Measurements from ENCODE around the gene OSGEP.

The OSGEP gene

DNA sequence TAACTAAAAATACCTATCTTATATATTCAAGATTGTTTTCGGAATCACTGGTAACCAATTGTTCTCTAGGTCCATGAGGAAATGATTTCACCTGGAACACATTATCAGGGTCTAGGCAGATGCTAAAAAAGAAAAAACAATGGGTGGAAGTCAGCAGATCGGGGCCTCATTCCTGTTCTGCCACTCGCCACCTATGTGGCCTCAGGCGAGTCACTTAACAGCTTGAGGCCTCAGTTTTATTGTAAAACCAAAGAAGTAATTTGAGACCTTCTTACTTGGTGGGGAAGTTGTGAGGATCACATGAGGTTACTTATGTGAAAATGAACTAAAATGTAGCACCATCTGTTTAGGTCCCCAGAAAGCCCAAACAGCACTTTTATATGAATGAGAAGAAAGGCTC is 44.5 kb upstream of the OSGEP start:
- TF ChIP-seq, protein P1, sequence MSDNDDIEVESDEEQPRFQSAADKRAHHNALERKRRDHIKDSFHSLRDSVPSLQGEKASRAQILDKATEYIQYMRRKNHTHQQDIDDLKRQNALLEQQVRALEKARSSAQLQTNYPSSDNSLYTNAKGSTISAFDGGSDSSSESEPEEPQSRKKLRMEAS (IDR thresholded peaks at IDR 0.05) = peak; percentile 17; the same call in 1 of the 2 replicates
- TF ChIP-seq TCF12 (IDR thresholded peaks at IDR 0.05; ENCODE audit: low read depth) = peak; percentile 56; the same call in 1 of the 2 replicates
- TF ChIP-seq, protein P2, sequence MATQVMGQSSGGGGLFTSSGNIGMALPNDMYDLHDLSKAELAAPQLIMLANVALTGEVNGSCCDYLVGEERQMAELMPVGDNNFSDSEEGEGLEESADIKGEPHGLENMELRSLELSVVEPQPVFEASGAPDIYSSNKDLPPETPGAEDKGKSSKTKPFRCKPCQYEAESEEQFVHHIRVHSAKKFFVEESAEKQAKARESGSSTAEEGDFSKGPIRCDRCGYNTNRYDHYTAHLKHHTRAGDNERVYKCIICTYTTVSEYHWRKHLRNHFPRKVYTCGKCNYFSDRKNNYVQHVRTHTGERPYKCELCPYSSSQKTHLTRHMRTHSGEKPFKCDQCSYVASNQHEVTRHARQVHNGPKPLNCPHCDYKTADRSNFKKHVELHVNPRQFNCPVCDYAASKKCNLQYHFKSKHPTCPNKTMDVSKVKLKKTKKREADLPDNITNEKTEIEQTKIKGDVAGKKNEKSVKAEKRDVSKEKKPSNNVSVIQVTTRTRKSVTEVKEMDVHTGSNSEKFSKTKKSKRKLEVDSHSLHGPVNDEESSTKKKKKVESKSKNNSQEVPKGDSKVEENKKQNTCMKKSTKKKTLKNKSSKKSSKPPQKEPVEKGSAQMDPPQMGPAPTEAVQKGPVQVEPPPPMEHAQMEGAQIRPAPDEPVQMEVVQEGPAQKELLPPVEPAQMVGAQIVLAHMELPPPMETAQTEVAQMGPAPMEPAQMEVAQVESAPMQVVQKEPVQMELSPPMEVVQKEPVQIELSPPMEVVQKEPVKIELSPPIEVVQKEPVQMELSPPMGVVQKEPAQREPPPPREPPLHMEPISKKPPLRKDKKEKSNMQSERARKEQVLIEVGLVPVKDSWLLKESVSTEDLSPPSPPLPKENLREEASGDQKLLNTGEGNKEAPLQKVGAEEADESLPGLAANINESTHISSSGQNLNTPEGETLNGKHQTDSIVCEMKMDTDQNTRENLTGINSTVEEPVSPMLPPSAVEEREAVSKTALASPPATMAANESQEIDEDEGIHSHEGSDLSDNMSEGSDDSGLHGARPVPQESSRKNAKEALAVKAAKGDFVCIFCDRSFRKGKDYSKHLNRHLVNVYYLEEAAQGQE (IDR thresholded peaks at IDR 0.05; ENCODE audit: low read depth) = no peak
- no peak for TF ChIP-seq CEBPB (IDR thresholded peaks at IDR 0.05)
- peak; percentile 44; the same call in 1 of the 2 replicates for TF ChIP-seq EP300 (IDR thresholded peaks at IDR 0.05; ENCODE audit: borderline replicate concordance)

DNA sequence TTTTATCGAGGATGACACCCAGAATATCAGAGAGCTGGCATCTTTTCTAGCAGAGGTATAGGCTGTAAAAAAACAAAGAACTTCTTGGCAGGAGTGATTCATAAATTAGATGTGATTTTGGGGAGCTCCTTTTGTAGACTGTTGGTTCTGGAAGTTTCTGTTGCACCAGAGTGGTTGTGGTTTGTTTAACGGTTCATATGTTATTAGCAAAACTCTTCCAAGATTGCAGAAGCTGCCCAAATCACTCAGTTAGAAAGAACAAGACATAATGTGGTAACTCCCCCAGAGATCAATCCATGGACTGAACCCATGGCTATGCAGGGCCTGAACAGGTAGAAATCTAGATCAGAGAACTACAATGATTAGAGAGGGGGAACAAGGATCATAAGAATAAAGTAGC is 44.0 kb upstream of the OSGEP start:
- no peak for TF ChIP-seq EP300 (IDR thresholded peaks at IDR 0.05; ENCODE audit: borderline replicate concordance)
- no peak for TF ChIP-seq ZBTB7A (IDR thresholded peaks at IDR 0.05; ENCODE audit: low read depth)
- TF ChIP-seq TAF1 (IDR thresholded peaks at IDR 0.05; ENCODE audit: low read depth) = no peak
- TF ChIP-seq RAD21 (IDR thresholded peaks at IDR 0.05; ENCODE audit: low read depth) = no peak
- TF ChIP-seq, protein P3, sequence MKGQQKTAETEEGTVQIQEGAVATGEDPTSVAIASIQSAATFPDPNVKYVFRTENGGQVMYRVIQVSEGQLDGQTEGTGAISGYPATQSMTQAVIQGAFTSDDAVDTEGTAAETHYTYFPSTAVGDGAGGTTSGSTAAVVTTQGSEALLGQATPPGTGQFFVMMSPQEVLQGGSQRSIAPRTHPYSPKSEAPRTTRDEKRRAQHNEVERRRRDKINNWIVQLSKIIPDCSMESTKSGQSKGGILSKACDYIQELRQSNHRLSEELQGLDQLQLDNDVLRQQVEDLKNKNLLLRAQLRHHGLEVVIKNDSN (IDR thresholded peaks at IDR 0.05) = no peak
- no peak for TF ChIP-seq EGR1 (IDR thresholded peaks at IDR 0.05)

DNA sequence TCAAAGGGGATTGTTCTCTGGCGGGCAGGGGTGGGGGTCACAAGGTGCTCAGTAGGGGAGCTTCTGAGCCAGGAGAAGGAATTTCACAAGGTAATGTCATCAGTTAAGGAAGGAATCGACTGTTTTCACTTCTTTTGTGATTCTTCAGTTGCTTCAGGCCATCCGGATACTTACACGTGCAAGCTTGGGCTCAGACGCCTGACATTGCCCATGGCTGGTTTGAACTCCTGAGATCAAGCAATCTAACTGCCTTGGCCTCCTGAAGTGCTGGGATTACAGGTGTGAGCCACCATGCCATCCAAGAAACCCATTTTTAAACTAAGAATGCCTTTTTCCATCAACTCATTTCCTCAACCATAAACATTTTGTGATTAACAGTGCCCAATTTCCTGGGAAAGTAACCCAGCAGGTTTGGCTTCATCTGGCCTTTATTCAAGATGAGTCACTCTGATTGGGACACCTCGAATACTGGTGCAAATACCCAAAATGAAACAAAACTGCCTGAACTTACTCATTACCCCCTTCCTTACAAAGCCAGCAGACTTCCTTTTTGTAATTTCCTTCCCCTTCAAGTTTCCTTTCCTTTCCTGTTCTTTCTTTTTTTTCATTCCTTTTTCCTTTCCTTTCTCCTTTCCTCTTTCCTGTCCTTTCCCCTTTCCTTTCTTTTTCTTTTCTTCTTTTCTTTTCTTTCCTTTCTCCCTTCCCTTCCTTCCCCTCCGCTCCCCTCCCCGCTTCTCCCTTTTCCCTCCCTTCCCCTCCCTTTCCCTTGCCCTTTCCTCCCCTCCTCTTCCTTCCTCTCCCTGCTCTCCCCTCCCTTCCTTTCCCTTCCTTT is 40.5 kb upstream of the OSGEP start:
- TF ChIP-seq NFIC (IDR thresholded peaks at IDR 0.05) = peak; percentile 53
- no peak for TF ChIP-seq YY1 (IDR thresholded peaks at IDR 0.05; ENCODE audit: low read depth)
- TF ChIP-seq CREB1 (IDR thresholded peaks at IDR 0.05; ENCODE audit: low read depth) = no peak
- no peak for TF ChIP-seq TAF1 (IDR thresholded peaks at IDR 0.05; ENCODE audit: low read depth)
- TF ChIP-seq TCF12 (IDR thresholded peaks at IDR 0.05; ENCODE audit: low read depth) = peak; percentile 54
- TF ChIP-seq, protein P2 (IDR thresholded peaks at IDR 0.05; ENCODE audit: low read depth) = no peak
- peak; percentile 59 for TF ChIP-seq CEBPB (IDR thresholded peaks at IDR 0.05)
- no peak for TF ChIP-seq EGR1 (IDR thresholded peaks at IDR 0.05)
- TF ChIP-seq EP300 (IDR thresholded peaks at IDR 0.05; ENCODE audit: borderline replicate concordance) = peak; percentile 26; the same call in 1 of the 2 replicates

DNA sequence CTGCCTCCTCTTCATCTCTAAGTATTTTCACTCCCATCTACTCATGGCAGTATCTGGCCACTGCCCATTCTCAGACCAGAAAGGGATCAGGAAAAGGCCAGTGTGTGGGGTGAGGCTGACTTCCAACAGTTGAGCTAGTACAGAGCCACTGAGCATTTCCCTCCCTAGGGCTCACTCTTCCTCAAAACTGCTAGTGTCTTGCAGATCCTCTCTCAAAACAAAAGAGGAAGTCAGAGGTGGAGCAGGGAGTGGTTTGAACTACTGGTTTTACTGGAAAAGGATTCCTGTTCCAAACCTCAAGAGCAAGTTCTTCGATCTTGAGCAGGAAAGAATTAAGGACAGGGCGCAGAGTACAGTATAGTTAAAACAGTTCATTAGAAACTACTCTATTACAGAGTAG is 39.0 kb upstream of the OSGEP start:
- TF ChIP-seq FOXM1 (IDR thresholded peaks at IDR 0.05; ENCODE audit: borderline replicate concordance, low read depth) = no peak
- TF ChIP-seq, protein P1 (IDR thresholded peaks at IDR 0.05) = no peak
- no peak for TF ChIP-seq NFIC (IDR thresholded peaks at IDR 0.05)

DNA sequence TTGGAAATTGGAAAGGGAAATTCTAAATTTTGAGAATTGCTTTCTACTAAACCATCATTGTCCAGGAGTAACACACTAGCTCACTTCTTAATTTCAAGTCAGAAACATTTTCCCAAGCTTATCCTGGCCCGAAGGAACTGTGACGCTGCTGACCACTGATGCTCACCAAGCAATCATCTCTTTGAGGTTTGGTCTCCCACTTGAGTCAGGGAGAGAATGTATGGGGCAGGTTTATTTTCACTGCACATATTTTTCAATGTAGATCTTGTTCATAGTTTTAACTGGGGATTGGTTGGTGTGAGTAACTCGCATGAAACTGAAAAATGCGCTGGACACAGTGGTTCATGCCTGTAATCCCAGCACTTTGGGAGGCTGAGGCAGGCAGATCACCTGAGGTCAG is 37.9 kb upstream of the OSGEP start:
- TF ChIP-seq, protein P2 (IDR thresholded peaks at IDR 0.05; ENCODE audit: low read depth) = no peak
- TF ChIP-seq YY1 (IDR thresholded peaks at IDR 0.05; ENCODE audit: low read depth) = no peak
- TF ChIP-seq NFIC (IDR thresholded peaks at IDR 0.05) = no peak
- TF ChIP-seq, protein P1 (IDR thresholded peaks at IDR 0.05) = no peak
- TF ChIP-seq CEBPB (IDR thresholded peaks at IDR 0.05) = no peak
- no peak for TF ChIP-seq CREB1 (IDR thresholded peaks at IDR 0.05; ENCODE audit: low read depth)
- TF ChIP-seq EGR1 (IDR thresholded peaks at IDR 0.05) = no peak
- no peak for TF ChIP-seq ZBTB7A (IDR thresholded peaks at IDR 0.05; ENCODE audit: low read depth)
- TF ChIP-seq, protein P3 (IDR thresholded peaks at IDR 0.05) = no peak
